GM21825 (cell line): ENCODE data around the gene REEP6.

Experiments
- ATAC-seq: cut with Tn5 transposase; IDR thresholded peaks from one replicate; pipeline ENCODE4 v1.9.1; 2021; ENCODE audit warnings: mild to moderate bottlenecking, moderate library complexity; ENCODE audit not compliant: unreplicated experiment

REEP6 gene

GRCh38 chr19:1540365-1540925 lies 49.5 kb downstream of the REEP6 start:
- no peak for ATAC-seq
